HepG2 (cell line): Measurements from ENCODE around the gene GCC1. TPM values are rescaled to one million over a fixed set of nuclear protein-coding genes. Genes with fewer than 3 reads are reported as not detected.

Source experiments
- ATAC-seq: fragments of 200-7000 bp; cut with Tn5 transposase; 3 replicates; pipeline ENCODE4 v1.9.1; 2020; ENCODE audit warnings: mild to moderate bottlenecking, moderate library complexity
- BruUV-seq: library from RNA; stranded (reverse); fragments of 400-500 nt; replicated peaks from 2 replicates; lab custom pipeline; 2021; lab: Mats Ljungman, UMichigan
- CTCF ChIA-PET: fragments of 300-600 bp; formaldehyde crosslinking; extraction: SDS; loops from one replicate; lab custom pipeline; 2021; ENCODE audit warnings: low total read pairs, inconsistent platforms, low intra/inter-chr PET ratio; lab: Yijun Ruan, JAX
- POLR2A ChIA-PET: fragments of 350-600 bp; sonication (Branson Sonifier 250); formaldehyde crosslinking; loops from one replicate; lab custom pipeline; 2020; ENCODE audit warnings: antibody characterized with exemption, inconsistent platforms; lab: Yijun Ruan, JAX
- DNase-seq: peaks from one replicate; pipeline ENCODE4 v3.0.0-alpha.2; 2015; ENCODE audit warnings: low spot score
- FAIRE-seq: peaks from 3 replicates; lab custom pipeline; 2011; peaks lifted over from hg19 to GRCh38; lab: Jason Lieb, UNC
- H2AFZ ChIP-seq: one replicate; pipeline ENCODE4 v1.6.1; 2011; ENCODE audit warnings: low read length, inconsistent platforms
- H3K27ac ChIP-seq: fragments of 300-600 bp; 3 replicates; pipeline ENCODE4 v1.8.0; 2011; ENCODE audit warnings: mixed run types, mild to moderate bottlenecking, mixed read lengths, low read length, inconsistent platforms; ENCODE audit not compliant: insufficient read depth; ENCODE audit errors: extremely low read length
- H3K27me3 ChIP-seq, 2 experiments: fragments of 200-600 bp in 1 of 2; 2 replicates in 1 of 2; 3 replicates in 1 of 2; pipeline versions ENCODE4 v1.6.0 to v1.8.0; 2011; ENCODE audit warnings: low read length in 2 of 2, mild to moderate bottlenecking in 2 of 2, moderate library complexity in 2 of 2, inconsistent platforms in 1 of 2; ENCODE audit not compliant: insufficient read depth in 2 of 2, control insufficient read depth in 1 of 2
- H3K36me3 ChIP-seq, 2 experiments: fragments of 200-600 bp in 1 of 2; replicated peaks in 1 of 2; 2 replicates in 1 of 2; 3 replicates in 1 of 2; pipeline versions ENCODE4 v1.5.1 to v1.8.0; 2011; ENCODE audit warnings: low read length in 2 of 2, inconsistent platforms in 1 of 2; ENCODE audit not compliant: insufficient read depth in 2 of 2, control insufficient read depth in 1 of 2
- H3K4me1 ChIP-seq: 2 replicates; pipeline ENCODE4 v1.5.1; 2012; ENCODE audit warnings: low read length, inconsistent platforms; ENCODE audit not compliant: insufficient read depth
- H3K4me2 ChIP-seq: 2 replicates; pipeline ENCODE4 v1.6.0; 2011; ENCODE audit warnings: low read depth, low read length, inconsistent platforms
- H3K4me3 ChIP-seq, 3 experiments: fragments of 200-600 bp in 1 of 3; sonication (generic), shearing (Covaris generic) in 1 of 3; replicated peaks in 1 of 3; 2 replicates each; pipeline ENCODE4 v1.5.1; 2011 to 2016; ENCODE audit warnings: low read length in 3 of 3, inconsistent platforms in 2 of 3, low read depth in 2 of 3, mild to moderate bottlenecking in 2 of 3, control low read depth in 1 of 3, mixed read lengths in 1 of 3; ENCODE audit not compliant: insufficient read depth in 1 of 3
- H3K79me2 ChIP-seq: one replicate; pipeline ENCODE4 v1.6.1; 2011; ENCODE audit warnings: low read length, inconsistent platforms; ENCODE audit not compliant: insufficient read depth
- H3K9ac ChIP-seq: 2 replicates; pipeline ENCODE4 v1.6.0; 2011; ENCODE audit warnings: mild to moderate bottlenecking, low read depth, low read length, inconsistent platforms; ENCODE audit not compliant: insufficient read depth
- H3K9me3 ChIP-seq: 2 replicates; pipeline ENCODE4 v1.5.1; 2012; ENCODE audit warnings: mild to moderate bottlenecking, low read length
- H4K20me1 ChIP-seq: 2 replicates; pipeline ENCODE4 v1.6.0; 2011; ENCODE audit warnings: inconsistent platforms, mild to moderate bottlenecking, low read length, moderate library complexity; ENCODE audit not compliant: insufficient read depth
- CEBPG ChIP-seq: IDR thresholded peaks from 2 replicates; pipeline ENCODE4 v1.6.1; 2016
- CEBPZ ChIP-seq: IDR thresholded peaks from 2 replicates; pipeline ENCODE4 v1.6.1; 2012; ENCODE audit warnings: low read length, improper control_type of control experiment
- CREB1 ChIP-seq, 2 experiments: fragments of 450-650 bp in 1 of 2; IDR thresholded peaks; 2 replicates each; pipeline ENCODE4 v1.6.1; 2016 to 2017; ENCODE audit warnings: control low read depth in 1 of 2, mild to moderate bottlenecking in 1 of 2, missing compliant biosample characterization in 1 of 2, missing genetic modification characterization in 1 of 2
- DPF2 ChIP-seq: sonication (generic); formaldehyde crosslinking; IDR thresholded peaks from 2 replicates; pipeline ENCODE4 v1.4.0; 2020; ENCODE audit warnings: mild to moderate bottlenecking, low read depth, missing genetic modification reagents, borderline replicate concordance
- EHMT2 ChIP-seq: fragments of 200-600 bp; sonication (generic); IDR thresholded peaks from 2 replicates; pipeline ENCODE4 v1.7.0; 2017; ENCODE audit warnings: antibody characterized with exemption, low read depth, low read length, borderline replicate concordance
- PLRG1 ChIP-seq: fragments of 450-650 bp; conservative IDR thresholded peaks from 2 replicates; pipeline ENCODE4 v1.6.1; 2016
- REXO4 ChIP-seq: sonication (generic); formaldehyde crosslinking; IDR thresholded peaks from 2 replicates; pipeline ENCODE4 v1.8.0; 2022; ENCODE audit warnings: missing genetic modification reagents, mild to moderate bottlenecking, borderline replicate concordance
- SP140L ChIP-seq: sonication (generic); formaldehyde crosslinking; IDR thresholded peaks from 2 replicates; pipeline ENCODE4 v1.4.0; 2020; ENCODE audit warnings: missing genetic modification reagents, borderline replicate concordance
- THYN1 ChIP-seq: sonication (generic); formaldehyde crosslinking; IDR thresholded peaks from 2 replicates; pipeline ENCODE4 v1.8.1; 2023; ENCODE audit warnings: low read depth, mild to moderate bottlenecking, moderate library complexity, missing genetic modification reagents, borderline replicate concordance
- ZMYM3 ChIP-seq: sonication (generic); formaldehyde crosslinking; IDR thresholded peaks from 2 replicates; pipeline ENCODE4 v1.5.1; 2020; ENCODE audit warnings: mild to moderate bottlenecking, missing genetic modification reagents
- ZNF121 ChIP-seq: sonication (generic); formaldehyde crosslinking; IDR thresholded peaks from 2 replicates; pipeline ENCODE4 v1.5.0; 2020; ENCODE audit warnings: mild to moderate bottlenecking, missing genetic modification reagents
- ZNF142 ChIP-seq: sonication (generic); formaldehyde crosslinking; IDR thresholded peaks from 2 replicates; pipeline ENCODE4 v1.4.0; 2020; ENCODE audit warnings: missing genetic modification reagents
- ZNF326 ChIP-seq: sonication (generic); formaldehyde crosslinking; IDR thresholded peaks from 2 replicates; pipeline ENCODE4 v1.4.0; 2020; ENCODE audit warnings: missing genetic modification reagents, borderline replicate concordance
- ZNF367 ChIP-seq: sonication (generic); formaldehyde crosslinking; IDR thresholded peaks from 2 replicates; pipeline ENCODE4 v1.4.0; 2020; ENCODE audit warnings: missing genetic modification reagents, borderline replicate concordance
- ZNF850 ChIP-seq: sonication (generic); formaldehyde crosslinking; conservative IDR thresholded peaks from 2 replicates; pipeline ENCODE4 v1.9.0; 2021; ENCODE audit warnings: mild to moderate bottlenecking, missing genetic modification reagents
- ZSCAN29 ChIP-seq: sonication (generic); formaldehyde crosslinking; conservative IDR thresholded peaks from 2 replicates; pipeline ENCODE4 v1.4.0; 2020; ENCODE audit warnings: mild to moderate bottlenecking, missing genetic modification reagents
- WGBS: methylation state at CpG from one replicate; pipeline ENCODE4 v1.1.6; 2017; ENCODE audit warnings: low lambda C conversion rate; 5-methylcytosine and 5-hydroxymethylcytosine counted together
- in situ Hi-C: cut with HindIII; loops from 2 replicates; pipeline ENCODE4 v1.10.0; 2017; ENCODE audit warnings: low pct_unique_long_range_greater_than_20kb; ENCODE audit not compliant: extremely low pct_ligation_motif_present
- intact Hi-C: fragments of 100-400 bp; cut with micrococcal nuclease; formaldehyde crosslinking; loops from one replicate; pipeline ENCODE4 v1.10.0; 2022; ENCODE audit not compliant: unreplicated experiment
- polyA plus RNA-seq, 8 experiments: library from polyadenylated mRNA; depleted of rRNA in 3 of 8; stranded (reverse) in 7 of 8; unstranded in 1 of 8; fragments of >200 nt; fragmentation: Illumina TruSeq in 4 of 8; extraction: Trizol in 4 of 8; gene quantifications; 2 replicates each; pipeline versions ENCODE4 v1.2.1 to v1.2.3, GENCODE V29; 2011 to 2016; ENCODE audit warnings: low read depth in 4 of 8, missing spikeins in 1 of 8, mixed read lengths in 1 of 8; ENCODE audit not compliant: insufficient read depth in 1 of 8
- total RNA-seq, 5 experiments: library from RNA; depleted of rRNA; stranded (reverse); fragments of >200 nt; fragmentation: Illumina TruSeq; extraction: Trizol; gene quantifications; 2 replicates each; pipeline ENCODE4 v1.2.3, GENCODE V29; 2016; ENCODE audit warnings: low read depth in 1 of 5

The GCC1 gene
- total and polyA plus RNA-seq, 2 of the 13 experiments (the other 11 are each of a cell fraction or from before 2014, with no cell fraction given) = 2.5 to 15.3 TPM

DNA sequence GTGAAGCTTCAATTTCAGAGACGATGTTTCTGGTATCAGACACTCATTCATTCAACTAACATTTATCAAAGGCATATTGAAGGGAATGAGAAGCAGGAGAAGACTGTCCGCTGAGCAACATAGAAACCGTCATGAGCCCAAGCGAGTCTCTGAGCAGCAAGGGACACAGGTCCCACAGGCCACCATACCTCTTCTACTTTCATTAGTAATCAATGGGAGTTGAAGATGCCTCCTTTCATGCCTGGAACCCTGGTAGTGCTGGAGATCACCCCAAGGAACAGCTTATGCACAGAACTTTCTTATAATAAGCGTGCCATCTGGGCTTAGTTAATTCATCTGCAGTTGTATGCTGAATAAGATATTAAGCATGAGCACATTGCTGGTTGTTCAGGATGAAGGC is 31.3 kb upstream of the GCC1 start (continued):
- TF ChIP-seq CREB1 (IDR thresholded peaks at IDR 0.05) = no peak
- no peak for TF ChIP-seq CREB1 (CRISPR knock-in tag; IDR thresholded peaks at IDR 0.05)
- no peak for TF ChIP-seq ZNF142 (CRISPR knock-in tag)
- TF ChIP-seq EHMT2 = no peak
- TF ChIP-seq ZNF367 (CRISPR knock-in tag) = no peak
- TF ChIP-seq ZNF850 (CRISPR knock-in tag) = no peak
- no peak for TF ChIP-seq CEBPG (CRISPR knock-in tag)

GRCh38 chr7:127612263-127612662 is 26.9 kb upstream of the GCC1 start:
- Histone ChIP-seq H3K4me3 (no peak overlapping the region), H3K4me2 (no peak overlapping the region), H3K79me2 (no peaks in the 10 kb centered on the region), H4K20me1 (no peaks in the 10 kb centered on the region), H2AFZ (no peak overlapping the region), H3K9me3 (peaks cover 6% of the 10 kb centered on the region; the same call in 1 of the 2 replicates), H3K4me1 (no peaks in the 10 kb centered on the region), H3K9ac (no peak overlapping the region), H3K36me3 (no peaks in the 10 kb centered on the region; a peak in 1 of 5 replicates), H3K27ac (no peak overlapping the region), H3K27me3 (peaks cover 3 to 31% of the 10 kb centered on the region in 2 experiments; a peak in 4 of 5 replicates)
- FAIRE-seq = no peak
- no peak for ATAC-seq
- BruUV-seq = no TSS peak
- intact Hi-C loops = no loop called here
- 14% methylated on average over 1 of the region's 1 CpG for WGBS
- ChIA-PET CTCF (no interaction called here), POLR2A (no interaction called here)
- in situ Hi-C loops = no loop called here
- no peak for DNase-seq
- TF ChIP-seq PLRG1 = no peak
- no peak for TF ChIP-seq ZNF121 (CRISPR knock-in tag)
- TF ChIP-seq ZMYM3 = no peak
- no peak for TF ChIP-seq ZNF326 (CRISPR knock-in tag)
- TF ChIP-seq THYN1 (CRISPR knock-in tag) = no peak
- no peak for TF ChIP-seq REXO4
- no peak for TF ChIP-seq SP140L (CRISPR knock-in tag)
- no peak for TF ChIP-seq ZSCAN29 (CRISPR knock-in tag)
- no peak for TF ChIP-seq DPF2 (CRISPR knock-in tag)
- TF ChIP-seq CEBPZ = no peak
